HG03060 (cell line): ENCODE data around the gene FLACC1.
"Not testable (repeated sequence)": the region's sequence is repeated elsewhere in the genome, so short reads cannot be mapped to it uniquely, and the experiment has no call there.

ENCODE experiments used
- ATAC-seq: cut with Tn5 transposase; IDR thresholded peaks from one replicate; pipeline ENCODE4 v1.9.1; 2021; ENCODE audit warnings: low read depth, moderate number of reproducible peaks; ENCODE audit not compliant: unreplicated experiment

The FLACC1 gene

GRCh38 chr2:201357221-201357620 lies at the start of gene FLACC1:
Gene FLACC1 (minus strand): TSS chr2:201357345. CDS start chr2:201351404, 5,941 bp downstream.
- ATAC-seq = no peak

- no peak for ATAC-seq
Measured at GRCh38 chr2:201406077-201406662, 49.0 kb upstream of the FLACC1 start.

- ATAC-seq = no peak
Measured at GRCh38 chr2:201404699-201405280, 47.6 kb upstream of the FLACC1 start.

- no peak for ATAC-seq
Measured at GRCh38 chr2:201403880-201404279, 46.7 kb upstream of the FLACC1 start.

- no peak for ATAC-seq
Measured at GRCh38 chr2:201402651-201403562, 45.8 kb upstream of the FLACC1 start.

- ATAC-seq = no peak
Measured at GRCh38 chr2:201401815-201402214, 44.7 kb upstream of the FLACC1 start.

- no peak for ATAC-seq
Measured at GRCh38 chr2:201396595-201396994, 39.5 kb upstream of the FLACC1 start.

GRCh38 chr2:201383136-201383535 lies 26.0 kb upstream of the FLACC1 start:
- ATAC-seq = no peak

GRCh38 chr2:201378496-201379397 lies 21.6 kb upstream of the FLACC1 start:
- ATAC-seq = no peak

GRCh38 chr2:201377218-201377617 lies 20.1 kb upstream of the FLACC1 start:
- no peak for ATAC-seq

GRCh38 chr2:201369775-201370174 lies 12.6 kb upstream of the FLACC1 start:
- ATAC-seq = no peak

GRCh38 chr2:201369318-201369717 lies 12.2 kb upstream of the FLACC1 start:
- ATAC-seq = not testable (repeated sequence)

GRCh38 chr2:201366146-201366545 lies 9.0 kb upstream of the FLACC1 start:
- no peak for ATAC-seq

- ATAC-seq = no peak
Measured at GRCh38 chr2:201363857-201364560, 6.9 kb upstream of the FLACC1 start.

GRCh38 chr2:201362396-201362795 lies 5.3 kb upstream of the FLACC1 start:
- no peak for ATAC-seq

GRCh38 chr2:201361078-201361733 lies 4.1 kb upstream of the FLACC1 start:
- no peak for ATAC-seq

GRCh38 chr2:201360256-201360655 lies 3.1 kb upstream of the FLACC1 start:
- no peak for ATAC-seq

- no peak for ATAC-seq
Measured at GRCh38 chr2:201358684-201359083, 1.5 kb upstream of the FLACC1 start.

- no peak for ATAC-seq
Measured at GRCh38 chr2:201353116-201353515, 4.0 kb downstream of the FLACC1 start.
